Vagina (tissue), 1 donor: ENCODE measurements around the gene LRRC75B. TPM values are rescaled to one million over a fixed set of nuclear protein-coding genes. Genes with fewer than 3 reads are reported as not detected.

Experiments
- total RNA-seq: library from RNA; depleted of rRNA; stranded (reverse); fragments of >200 nt; gene quantifications from one replicate; pipeline ENCODE4 v1.2.3, GENCODE V29; 2016

Gene LRRC75B
- total RNA-seq, 1 donor from 2014 or later = 17.9 TPM

Other genes with a start within 250 kb of the LRRC75B start
- gene ADORA2A, start 165.5 kb downstream of the LRRC75B start, total RNA-seq = 5.2 TPM
- not detected for gene UPB1, start 97.7 kb downstream of the LRRC75B start, total RNA-seq
- gene GUCD1, start 37.9 kb downstream of the LRRC75B start, total RNA-seq = 81.8 TPM
- 125 TPM for gene SNRPD3, start 37.1 kb downstream of the LRRC75B start, total RNA-seq
- 4.9 TPM for gene GGT1, start 10.1 kb upstream of the LRRC75B start, total RNA-seq
- not detected for gene PIWIL3, start 181.6 kb upstream of the LRRC75B start, total RNA-seq
- gene SGSM1, start 213.1 kb upstream of the LRRC75B start, total RNA-seq = 2.9 TPM